CD4-positive, CD25-positive, alpha-beta regulatory T cell (primary cell): Measurements from ENCODE around the gene PSMD1. TPM values are rescaled to one million over a fixed set of nuclear protein-coding genes. Genes with fewer than 3 reads are reported as not detected.
"Not testable (repeated sequence)": the region's sequence is repeated elsewhere in the genome, so short reads cannot be mapped to it uniquely, and the experiment has no call there.

ENCODE experiments used
- ATAC-seq, 2 donors: fragments of 150-1000 bp; cut with Tn5 transposase; one replicate each; pipeline ENCODE4 v1.10.0; 2021; ENCODE audit warnings: low read depth in 2 of 2, moderate number of reproducible peaks in 2 of 2, moderate library complexity in 1 of 2
- DNase-seq, 3 donors: peaks; one replicate each; pipeline versions ENCODE4 v3.0.0 to v3.0.0-alpha.2; 2012 to 2022; ENCODE audit warnings: mixed read lengths in 1 of 3
- H3K27ac ChIP-seq: one replicate; pipeline ENCODE4 v1.7.0; 2013; ENCODE audit warnings: mild to moderate bottlenecking, low read length; ENCODE audit not compliant: insufficient read depth, poor library complexity, severe bottlenecking
- H3K27me3 ChIP-seq: one replicate; pipeline ENCODE4 v1.7.0; 2013; ENCODE audit warnings: low read length; ENCODE audit not compliant: control insufficient read depth, insufficient read depth
- H3K36me3 ChIP-seq: one replicate; pipeline ENCODE4 v1.7.0; 2013; ENCODE audit warnings: mild to moderate bottlenecking, low read length, moderate library complexity; ENCODE audit not compliant: control insufficient read depth, insufficient read depth
- H3K4me1 ChIP-seq: 2 replicates; pipeline ENCODE4 v1.7.0; 2013; ENCODE audit warnings: mild to moderate bottlenecking, low read length; ENCODE audit not compliant: insufficient read depth, control insufficient read depth, poor library complexity, severe bottlenecking
- H3K4me3 ChIP-seq: one replicate; pipeline ENCODE4 v1.7.0; 2013; ENCODE audit warnings: low read depth, mild to moderate bottlenecking, low read length, moderate library complexity
- H3K9me3 ChIP-seq, 2 experiments: 1 replicate in 1 of 2; 2 replicates in 1 of 2; pipeline ENCODE4 v1.7.0; 2013; ENCODE audit warnings: low read length in 2 of 2, mild to moderate bottlenecking in 1 of 2, moderate library complexity in 1 of 2; ENCODE audit not compliant: control insufficient read depth in 2 of 2
- H3K27ac Mint-ChIP-seq, 3 donors: one replicate each; pipeline ENCODE4 v1.8.0; 2020 to 2022; ENCODE audit warnings: mild to moderate bottlenecking in 3 of 3, mixed read lengths in 3 of 3, moderate library complexity in 2 of 3
- H3K27me3 Mint-ChIP-seq: one replicate; pipeline ENCODE4 v1.8.0; 2022; ENCODE audit warnings: mild to moderate bottlenecking, mixed read lengths
- H3K36me3 Mint-ChIP-seq: one replicate; pipeline ENCODE4 v1.8.0; 2020; ENCODE audit warnings: mixed read lengths
- H3K4me1 Mint-ChIP-seq, 4 donors: one replicate each; pipeline ENCODE4 v1.8.0; 2020 to 2022; ENCODE audit warnings: mixed read lengths in 4 of 4, mild to moderate bottlenecking in 1 of 4
- H3K4me3 Mint-ChIP-seq, 4 donors: one replicate each; pipeline ENCODE4 v1.8.0; 2020 to 2022; ENCODE audit warnings: mild to moderate bottlenecking in 4 of 4, mixed read lengths in 4 of 4, moderate library complexity in 3 of 4
- H3K9me3 Mint-ChIP-seq, 7 donors: one replicate each; pipeline ENCODE4 v1.8.0; 2020 to 2022; ENCODE audit warnings: mixed read lengths in 7 of 7, mild to moderate bottlenecking in 3 of 7, moderate library complexity in 2 of 7
- polyA plus RNA-seq, 4 donors: library from polyadenylated mRNA; unstranded; fragments of 300-500 nt; fragmentation: Illumina TruSeq; gene quantifications; one replicate each; pipeline ENCODE4 v1.2.3, GENCODE V29; 2021
- total RNA-seq: library from RNA; stranded (reverse); gene quantifications from one replicate; pipeline ENCODE4 v1.2.3, GENCODE V29; 2022

The PSMD1 gene
- total and polyA plus RNA-seq, 5 donors from 2014 or later: 45.0 to 70.7 (median 61.5) TPM

GRCh38 chr2:231176066-231176465, 119.4 kb downstream of the PSMD1 start:
- ATAC-seq (no peak), DNase-seq (no peak)
- no peaks in the 10 kb centered on the region for H3K4me1 ChIP-seq
- no peak overlapping the region for H3K27ac ChIP-seq
- no peaks in the 10 kb centered on the region for H3K9me3 Mint-ChIP-seq
- H3K9me3 ChIP-seq: no peaks in the 10 kb centered on the region
- no peaks in the 10 kb centered on the region for H3K27me3 ChIP-seq
- no peak overlapping the region for H3K4me3 ChIP-seq
- no peak overlapping the region for H3K4me3 Mint-ChIP-seq
- peaks cover 0 to 6% (median 4%) of the 10 kb centered on the region in 4 donors for H3K4me1 Mint-ChIP-seq
- H3K36me3 Mint-ChIP-seq: peaks cover 30% of the 10 kb centered on the region
- H3K36me3 ChIP-seq: peaks cover 10% of the 10 kb centered on the region
- H3K27ac Mint-ChIP-seq: peak overlapping the region in 1 of 3 donors; percentile 72
- no peaks in the 10 kb centered on the region for H3K27me3 Mint-ChIP-seq

GRCh38 chr2:231177156-231178025, 120.7 kb downstream of the PSMD1 start:
- H3K27me3 ChIP-seq: no peaks in the 10 kb centered on the region
- Mint-ChIP-seq H3K27ac (no peak overlapping the region), H3K4me1 (peaks cover 0 to 6% (median 4%) of the 10 kb centered on the region in 4 donors), H3K27me3 (no peaks in the 10 kb centered on the region), H3K9me3 (no peaks in the 10 kb centered on the region), H3K4me3 (no peak overlapping the region), H3K36me3 (peaks cover 24% of the 10 kb centered on the region)
- H3K27ac ChIP-seq: no peak overlapping the region
- no peaks in the 10 kb centered on the region for H3K9me3 ChIP-seq
- DNase-seq: no peak
- peaks cover 4% of the 10 kb centered on the region for H3K36me3 ChIP-seq
- no peaks in the 10 kb centered on the region for H3K4me1 ChIP-seq
- no peak overlapping the region for H3K4me3 ChIP-seq
- ATAC-seq: no peak

GRCh38 chr2:231178805-231179204, 122.1 kb downstream of the PSMD1 start:
- H3K4me1 ChIP-seq, DNase-seq, H3K4me3 Mint-ChIP-seq, H3K27ac ChIP-seq, ATAC-seq, H3K9me3 ChIP-seq, H3K4me1 Mint-ChIP-seq, H3K27me3 Mint-ChIP-seq, H3K36me3 ChIP-seq, H3K9me3 Mint-ChIP-seq, H3K4me3 ChIP-seq, H3K27me3 ChIP-seq: not testable (repeated sequence)
- H3K36me3 Mint-ChIP-seq: peaks cover 22% of the 10 kb centered on the region
- H3K27ac Mint-ChIP-seq: peak overlapping the region in 1 of 3 donors; percentile 71

DNA sequence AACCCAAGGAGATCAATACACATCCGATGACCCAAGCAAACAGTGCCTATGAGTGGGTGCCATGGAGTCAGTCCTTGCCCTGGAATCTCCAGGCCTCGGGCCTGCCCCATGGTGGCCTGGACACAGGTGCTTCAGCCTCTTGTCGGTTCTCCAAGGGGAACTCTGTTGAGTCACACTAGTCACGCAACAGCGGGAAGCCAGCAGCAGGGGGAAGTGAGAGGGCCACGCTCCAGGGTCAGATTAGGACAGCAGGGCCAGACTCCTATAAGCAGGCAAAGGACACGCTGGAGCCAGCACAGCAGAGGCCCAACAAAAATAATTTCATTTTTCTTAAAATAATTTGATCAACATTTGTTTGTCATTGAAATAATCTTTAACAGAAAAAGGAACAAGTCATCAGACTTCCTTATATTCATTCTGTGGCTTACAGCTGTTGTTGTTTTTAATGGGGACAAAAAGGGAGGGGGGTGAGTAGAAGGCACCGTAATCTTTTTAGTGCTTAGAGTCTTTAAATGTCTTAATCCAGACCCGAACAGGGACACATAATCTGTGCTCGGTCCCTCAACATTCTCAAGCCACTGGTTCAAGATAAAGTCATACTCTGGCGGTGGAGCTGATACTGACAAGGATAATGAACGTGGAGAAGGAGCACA, 125.3 kb downstream of the PSMD1 start:
- H3K27me3 ChIP-seq: no peaks in the 10 kb centered on the region
- H3K36me3 Mint-ChIP-seq: peaks cover 2% of the 10 kb centered on the region
- no peak overlapping the region for H3K4me3 ChIP-seq
- peak overlapping the region in 1 of 3 donors; percentile 18 for H3K27ac Mint-ChIP-seq
- H3K27ac ChIP-seq: no peak overlapping the region
- H3K4me3 Mint-ChIP-seq: no peak overlapping the region
- H3K9me3 Mint-ChIP-seq: peaks cover 0 to 2% (median 0%) of the 10 kb centered on the region in 7 donors
- no peaks in the 10 kb centered on the region for H3K36me3 ChIP-seq
- peaks cover 0 to 6% (median 3%) of the 10 kb centered on the region in 4 donors for H3K4me1 Mint-ChIP-seq
- ATAC-seq (peak; percentile 33 to 37), DNase-seq (no peak)
- H3K4me1 ChIP-seq: no peaks in the 10 kb centered on the region
- H3K27me3 Mint-ChIP-seq: no peaks in the 10 kb centered on the region
- no peaks in the 10 kb centered on the region for H3K9me3 ChIP-seq

GRCh38 chr2:231182513-231182899, 125.8 kb downstream of the PSMD1 start:
- no peak overlapping the region for H3K4me3 ChIP-seq
- no peaks in the 10 kb centered on the region for H3K27me3 ChIP-seq
- no peaks in the 10 kb centered on the region for H3K36me3 Mint-ChIP-seq
- ATAC-seq (no peak), DNase-seq (no peak)
- H3K4me1 Mint-ChIP-seq: peaks cover 0 to 6% (median 3%) of the 10 kb centered on the region in 4 donors
- no peaks in the 10 kb centered on the region for H3K4me1 ChIP-seq
- no peak overlapping the region for H3K27ac Mint-ChIP-seq
- H3K27ac ChIP-seq: no peak overlapping the region
- no peaks in the 10 kb centered on the region for H3K9me3 ChIP-seq
- H3K27me3 Mint-ChIP-seq: no peaks in the 10 kb centered on the region
- no peaks in the 10 kb centered on the region for H3K36me3 ChIP-seq
- H3K4me3 Mint-ChIP-seq: no peak overlapping the region
- peaks cover 0 to 2% (median 0%) of the 10 kb centered on the region in 7 donors for H3K9me3 Mint-ChIP-seq

DNA sequence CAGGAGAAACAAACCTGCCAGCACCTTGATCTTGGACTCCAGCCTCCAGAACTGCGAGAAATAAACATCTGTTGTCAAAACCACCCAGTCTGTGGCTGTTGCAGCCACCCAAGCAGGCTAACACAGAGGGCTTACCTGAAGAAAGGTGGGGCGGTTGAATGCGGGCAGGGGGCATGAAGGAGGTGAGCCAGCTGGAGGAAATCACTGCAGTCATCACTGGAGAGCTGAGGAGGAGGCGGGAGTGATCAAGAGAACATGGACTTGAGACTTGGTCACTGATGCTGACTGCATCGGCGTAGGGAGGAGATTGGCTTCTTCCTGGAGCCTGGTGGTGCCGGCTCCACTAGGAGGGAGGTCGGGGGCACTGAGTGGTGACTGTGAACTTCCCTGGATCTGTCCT, 127.2 kb downstream of the PSMD1 start:
- Mint-ChIP-seq H3K27me3 (peaks cover 8% of the 10 kb centered on the region), H3K4me3 (no peak overlapping the region), H3K9me3 (peaks cover 0 to 2% (median 0%) of the 10 kb centered on the region in 7 donors), H3K36me3 (no peaks in the 10 kb centered on the region), H3K4me1 (peaks cover 0 to 6% (median 3%) of the 10 kb centered on the region in 4 donors), H3K27ac (no peak overlapping the region)
- H3K4me3 ChIP-seq: no peak overlapping the region
- no peaks in the 10 kb centered on the region for H3K9me3 ChIP-seq
- H3K4me1 ChIP-seq: no peaks in the 10 kb centered on the region
- ATAC-seq: no peak
- H3K27me3 ChIP-seq: no peaks in the 10 kb centered on the region
- H3K27ac ChIP-seq: no peak overlapping the region
- no peaks in the 10 kb centered on the region for H3K36me3 ChIP-seq
- DNase-seq: no peak

GRCh38 chr2:231184319-231184718, 127.7 kb downstream of the PSMD1 start:
- no peak overlapping the region for H3K27ac Mint-ChIP-seq
- Histone ChIP-seq H3K36me3 (no peaks in the 10 kb centered on the region), H3K4me1 (no peaks in the 10 kb centered on the region), H3K27ac (no peak overlapping the region), H3K4me3 (no peak overlapping the region), H3K9me3 (no peaks in the 10 kb centered on the region), H3K27me3 (no peaks in the 10 kb centered on the region)
- ATAC-seq (no peak), DNase-seq (no peak)
- peaks cover 0 to 2% (median 0%) of the 10 kb centered on the region in 7 donors for H3K9me3 Mint-ChIP-seq
- H3K27me3 Mint-ChIP-seq: peaks cover 13% of the 10 kb centered on the region
- H3K36me3 Mint-ChIP-seq: no peaks in the 10 kb centered on the region
- H3K4me3 Mint-ChIP-seq: no peak overlapping the region
- peaks cover 0 to 6% (median 3%) of the 10 kb centered on the region in 4 donors for H3K4me1 Mint-ChIP-seq
